ENCODE data around the gene TGM6. TPM values are rescaled to one million over a fixed set of nuclear protein-coding genes. Genes with fewer than 3 reads are reported as not detected.
A peak's percentile ranks its signal among the peaks of the same experiment; 100 is the strongest.

TGM6 gene
- total RNA-seq, 1 experiment from 2014 or later = not detected

DNA sequence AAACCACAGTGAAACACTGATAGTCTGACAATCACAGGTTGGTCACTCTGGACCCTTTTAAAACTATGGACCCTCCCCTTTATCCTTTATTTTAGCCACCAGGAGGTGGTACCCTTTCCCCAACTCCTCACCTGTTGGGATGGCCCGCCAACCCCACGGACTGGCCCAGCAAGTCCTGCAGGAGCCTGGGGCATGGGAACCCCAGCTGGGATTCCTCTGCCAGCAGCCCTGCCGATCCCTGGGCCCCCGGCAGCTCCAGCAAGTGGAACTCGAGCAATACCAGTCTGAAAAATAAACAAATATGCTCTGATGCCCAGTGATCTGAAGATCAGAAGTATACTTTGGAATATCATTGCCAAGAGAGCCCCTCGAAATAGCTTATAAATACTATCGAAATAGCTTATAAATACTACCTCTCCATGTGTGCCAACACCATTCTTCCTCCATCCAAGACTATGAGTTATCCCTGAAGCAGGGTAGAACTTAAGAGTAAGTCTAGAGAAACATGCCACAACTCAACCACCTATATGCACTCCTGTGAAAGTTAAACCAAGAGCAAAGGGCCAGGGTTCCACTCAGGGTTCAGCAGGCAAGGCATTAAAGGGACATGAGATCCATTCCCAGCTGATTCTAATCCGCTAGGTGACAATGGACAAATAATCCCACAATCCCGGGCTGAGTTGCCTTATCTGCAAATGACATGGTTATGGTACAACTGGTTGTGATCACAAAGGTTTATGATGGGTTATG, 83.1 kb downstream of the TGM6 start:
- H2AK5ac ChIP-seq (ENCODE audit: insufficient read length, low read length) = no peak overlapping the region
- no peak overlapping the region for H2BK120ac ChIP-seq (ENCODE audit: low read depth, low read length, poor library complexity, severe bottlenecking)
- no peak overlapping the region for H3T11ph ChIP-seq (ENCODE audit: low read length)
- H3K56ac ChIP-seq (ENCODE audit: insufficient read length, low read depth, low read length) = no peak overlapping the region
- H2BK20ac ChIP-seq (ENCODE audit: low read depth, low read length, poor library complexity, severe bottlenecking) = no peak overlapping the region
- no peak overlapping the region for H3K4ac ChIP-seq (ENCODE audit: low read depth, low read length)
- H2AFZ ChIP-seq (ENCODE audit: low read length) = no peak overlapping the region
- no peak overlapping the region for H2BK12ac ChIP-seq (ENCODE audit: insufficient read length, low read depth, low read length)
- H3K9me3 ChIP-seq (ENCODE audit: control insufficient read depth, low read depth, low read length) = no peaks in the 10 kb centered on the region
- H3K79me2 ChIP-seq (ENCODE audit: insufficient read depth, low read length) = peaks cover 22% of the 10 kb centered on the region
- no peak overlapping the region for H2BK15ac ChIP-seq (ENCODE audit: low read depth, low read length)
- H3K79me1 ChIP-seq (ENCODE audit: insufficient read depth, low read depth, low read length, poor library complexity, severe bottlenecking) = peaks cover 10% of the 10 kb centered on the region
- peaks cover 10 to 13% of the 10 kb centered on the region in 2 experiments for H3K4me1 Mint-ChIP-seq
- no peak overlapping the region for H4K91ac ChIP-seq (ENCODE audit: insufficient read length, low read depth, low read length)
- peaks cover 1% of the 10 kb centered on the region; the same call in 1 of the 2 replicates for H3K27me3 Mint-ChIP-seq (ENCODE audit: low read depth)
- TF ChIP-seq, protein P1, sequence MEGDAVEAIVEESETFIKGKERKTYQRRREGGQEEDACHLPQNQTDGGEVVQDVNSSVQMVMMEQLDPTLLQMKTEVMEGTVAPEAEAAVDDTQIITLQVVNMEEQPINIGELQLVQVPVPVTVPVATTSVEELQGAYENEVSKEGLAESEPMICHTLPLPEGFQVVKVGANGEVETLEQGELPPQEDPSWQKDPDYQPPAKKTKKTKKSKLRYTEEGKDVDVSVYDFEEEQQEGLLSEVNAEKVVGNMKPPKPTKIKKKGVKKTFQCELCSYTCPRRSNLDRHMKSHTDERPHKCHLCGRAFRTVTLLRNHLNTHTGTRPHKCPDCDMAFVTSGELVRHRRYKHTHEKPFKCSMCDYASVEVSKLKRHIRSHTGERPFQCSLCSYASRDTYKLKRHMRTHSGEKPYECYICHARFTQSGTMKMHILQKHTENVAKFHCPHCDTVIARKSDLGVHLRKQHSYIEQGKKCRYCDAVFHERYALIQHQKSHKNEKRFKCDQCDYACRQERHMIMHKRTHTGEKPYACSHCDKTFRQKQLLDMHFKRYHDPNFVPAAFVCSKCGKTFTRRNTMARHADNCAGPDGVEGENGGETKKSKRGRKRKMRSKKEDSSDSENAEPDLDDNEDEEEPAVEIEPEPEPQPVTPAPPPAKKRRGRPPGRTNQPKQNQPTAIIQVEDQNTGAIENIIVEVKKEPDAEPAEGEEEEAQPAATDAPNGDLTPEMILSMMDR (conservative IDR thresholded peaks at IDR 0.05) = no peak
- no peak overlapping the region; a peak in 1 of 5 replicates for H3K4me3 Mint-ChIP-seq
- DNase-seq = no peak
- H4K20me1 ChIP-seq (ENCODE audit: control insufficient read depth, insufficient read depth, insufficient read length) = no peaks in the 10 kb centered on the region
- H3K14ac ChIP-seq (ENCODE audit: insufficient read depth, low read length) = no peak overlapping the region
- no peak overlapping the region for H3K4me2 ChIP-seq (ENCODE audit: insufficient read depth, insufficient read length, low read length)
- H4K8ac ChIP-seq (replicated peaks; ENCODE audit: insufficient read length, low read depth, low read length) = no peak overlapping the region
- no peaks in the 10 kb centered on the region for H3K9me3 Mint-ChIP-seq
- H3K23me2 ChIP-seq (ENCODE audit: insufficient read length, low read depth, low read length, poor library complexity, severe bottlenecking) = peaks cover under 1% of the 10 kb centered on the region
- H3K27ac Mint-ChIP-seq = peak overlapping the region in 2 of 3 experiments; percentile 19 to 48; a peak in 1 of 7 replicates
- H3K23ac ChIP-seq (ENCODE audit: insufficient read length, low read depth, low read length) = no peak overlapping the region
- H3K27me3 ChIP-seq (ENCODE audit: insufficient read depth, low read length) = no peaks in the 10 kb centered on the region
- H3K36me3 Mint-ChIP-seq (ENCODE audit: insufficient read depth in 1 of 3, low read depth in 3 of 3) = peaks cover 81 to 99% (median 95%) of the 10 kb centered on the region in 3 experiments
- H2BK5ac ChIP-seq (ENCODE audit: insufficient read length, low read length) = no peak overlapping the region
- H3K18ac ChIP-seq (ENCODE audit: insufficient read length, low read depth, low read length) = no peak overlapping the region
- whole genome bisulfite sequencing (ENCODE audit: extremely low coverage, insufficient read length, low lambda C conversion rate) = no CpG with 5 or more reads among the region's 9 CpGs
- H4K5ac ChIP-seq (ENCODE audit: insufficient read length, low read depth, low read length) = no peak overlapping the region
- H3K9ac ChIP-seq (ENCODE audit: extremely low read depth, insufficient read length, low read length) = no peak overlapping the region
- H3K27ac ChIP-seq (ENCODE audit: insufficient read length, low read depth, low read length) = no peak overlapping the region
- no peaks in the 10 kb centered on the region; the same call in 1 of the 2 replicates for H3K4me1 ChIP-seq (ENCODE audit: insufficient read depth, low read length)

Measured in H9 (cell line).